ENCODE data around the gene FAXC.

Gene FAXC

DNA sequence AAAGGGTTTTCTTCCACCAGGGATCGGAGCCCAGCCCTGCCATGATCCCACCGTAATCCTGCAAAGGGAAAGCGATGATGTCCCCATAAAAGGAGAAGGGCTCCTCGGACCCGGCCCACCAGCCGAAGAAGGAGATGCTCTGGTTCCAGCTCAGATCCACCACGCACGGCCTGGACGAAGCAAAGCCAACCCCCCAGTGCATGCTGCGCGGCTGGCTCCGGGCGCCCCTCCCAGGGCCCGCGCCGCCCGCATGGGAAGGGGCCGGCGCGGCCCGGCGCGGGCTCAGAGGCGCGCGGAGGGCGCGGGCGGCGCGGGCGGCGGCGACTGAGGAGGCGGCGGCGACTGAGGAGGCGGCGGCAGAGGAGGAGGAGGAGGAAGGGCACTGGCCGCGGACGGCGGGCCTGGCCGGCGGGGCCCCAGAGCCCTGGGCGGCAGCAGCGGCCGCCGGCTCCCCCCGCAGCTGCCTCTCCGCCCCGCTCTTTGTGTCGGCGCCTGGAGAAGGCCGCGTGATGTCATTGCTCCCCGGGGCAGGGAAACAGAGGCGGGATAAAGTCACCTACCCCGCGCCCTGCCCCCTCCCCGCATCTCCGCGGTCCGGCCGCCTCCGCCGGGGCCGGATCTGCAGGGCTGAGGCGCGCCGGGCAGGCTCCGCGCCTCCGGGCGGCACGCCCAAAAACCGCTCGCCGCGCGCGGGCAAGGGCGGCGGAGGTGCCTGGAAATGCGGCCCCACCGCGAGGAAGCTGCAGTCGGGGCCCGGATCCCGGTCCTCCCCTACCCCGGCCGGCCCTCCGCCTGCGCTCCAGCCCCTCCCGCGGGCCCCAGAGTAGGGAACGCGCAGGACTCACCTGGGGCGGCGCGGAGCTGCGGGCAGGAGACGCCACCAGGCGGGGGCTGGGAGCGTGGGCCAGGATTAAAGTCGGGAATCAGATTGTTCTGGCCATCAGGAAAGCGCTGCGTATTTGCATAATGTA, at the start of gene FAXC:
FAXC (minus strand) TSS at position 504 of the 971 bp plus-strand sequence; CDS start at position 202, 302 bp downstream.
- DNase-seq: peak; percentile 44

DNA sequence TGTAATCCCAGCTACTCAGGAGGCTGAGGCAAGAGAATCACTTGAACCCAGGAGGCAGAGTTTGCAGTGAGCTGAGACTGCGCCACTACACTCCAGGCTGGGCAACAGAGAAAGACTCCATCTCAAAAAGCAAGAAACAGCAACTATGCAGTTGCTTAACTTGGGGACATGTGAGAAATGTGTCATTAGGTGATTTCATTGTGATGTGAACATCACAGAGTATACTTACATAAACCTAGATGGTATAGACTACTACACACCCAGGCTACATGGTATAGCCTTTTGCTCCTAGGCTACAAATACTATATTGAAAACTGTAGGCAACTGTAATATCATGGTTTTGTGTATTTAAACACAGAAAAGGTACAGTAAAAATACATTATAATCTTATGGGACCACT, 47.8 kb upstream of the FAXC start:
- DNase-seq: no peak

- DNase-seq: peak; percentile 78
Measured at GRCh38 chr6:99393698-99394531, 44.4 kb upstream of the FAXC start, which contains the start of gene COQ3. Gene COQ3, minus strand, starts transcription at chr6:99394195. Its CDS starts 16 bp downstream, at chr6:99394179.

GRCh38 chr6:99393366-99393697, 43.9 kb upstream of the FAXC start:
- DNase-seq: no peak

GRCh38 chr6:99390896-99391295, 41.4 kb upstream of the FAXC start:
- no peak for DNase-seq

- DNase-seq: no peak
Measured at GRCh38 chr6:99384507-99384906, 35.0 kb upstream of the FAXC start.

- DNase-seq: no peak
Measured at GRCh38 chr6:99378636-99379035, 29.2 kb upstream of the FAXC start.

DNA sequence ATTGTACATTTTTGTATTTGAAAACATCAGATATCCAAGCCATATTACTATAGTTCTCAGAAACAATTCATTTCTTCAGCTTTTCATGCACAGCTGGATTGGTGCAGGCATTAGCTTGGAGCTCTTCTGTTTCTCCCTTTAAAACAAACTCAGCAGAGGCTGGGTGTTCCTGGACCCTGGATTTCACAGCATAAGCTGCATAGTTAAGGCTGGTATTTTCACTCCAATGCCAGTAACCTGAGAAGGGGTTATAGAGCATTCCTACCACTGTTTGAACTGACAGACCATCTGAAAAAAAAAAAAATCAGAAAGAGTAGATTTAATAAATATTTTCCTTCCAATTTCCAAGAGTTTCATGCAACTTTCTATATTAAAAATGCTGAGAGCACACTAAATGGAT, 20.1 kb upstream of the FAXC start:
- DNase-seq: no peak

DNA sequence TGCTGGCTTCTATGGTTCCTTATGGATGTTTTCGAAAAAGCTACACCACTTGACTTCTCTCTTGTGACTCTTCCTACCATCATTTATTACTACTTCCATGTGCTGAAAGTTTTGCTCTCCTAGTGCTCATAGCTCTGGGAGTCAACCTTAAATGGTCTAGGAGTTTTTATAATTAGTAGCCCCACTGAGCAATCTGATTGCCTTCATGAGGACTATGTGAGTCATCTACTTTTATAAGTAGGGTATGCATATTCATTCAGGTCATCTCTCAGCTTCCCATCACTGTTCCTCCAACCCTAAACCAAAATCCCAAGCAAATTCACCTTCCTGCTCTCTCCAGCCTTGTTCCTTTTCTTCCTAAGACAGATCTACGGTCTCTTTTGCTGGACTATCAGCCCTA, 17.4 kb upstream of the FAXC start:
- no peak for DNase-seq

GRCh38 chr6:99364026-99364425, 14.6 kb upstream of the FAXC start:
- no peak for DNase-seq

- no peak for DNase-seq
Measured at GRCh38 chr6:99362678-99363268, 13.3 kb upstream of the FAXC start.

GRCh38 chr6:99359800-99360199, 10.3 kb upstream of the FAXC start:
- no peak for DNase-seq

DNA sequence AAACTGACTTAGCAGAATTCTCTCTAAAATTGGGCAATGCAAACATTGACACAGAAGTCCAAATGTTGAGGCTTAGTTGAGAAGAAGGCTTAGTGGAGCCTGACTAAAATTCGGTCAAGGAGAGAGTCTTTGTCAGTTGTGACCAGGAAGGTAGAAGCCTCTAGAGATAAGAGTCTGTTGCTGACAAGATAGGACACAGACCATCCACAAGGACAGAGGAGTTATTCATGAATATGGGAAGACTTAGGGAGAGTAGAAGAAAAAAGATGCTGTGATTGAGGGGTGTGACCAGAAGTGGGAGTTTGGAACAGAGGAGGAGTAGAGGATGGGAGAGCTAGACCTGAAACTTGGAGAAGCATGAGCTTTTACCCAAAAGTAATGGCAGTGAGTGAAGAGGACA, 7.2 kb upstream of the FAXC start:
- DNase-seq: no peak

GRCh38 chr6:99354983-99355382, 5.5 kb upstream of the FAXC start:
- no peak for DNase-seq

- no peak for DNase-seq
Measured at GRCh38 chr6:99353126-99353525, 3.7 kb upstream of the FAXC start.

DNA sequence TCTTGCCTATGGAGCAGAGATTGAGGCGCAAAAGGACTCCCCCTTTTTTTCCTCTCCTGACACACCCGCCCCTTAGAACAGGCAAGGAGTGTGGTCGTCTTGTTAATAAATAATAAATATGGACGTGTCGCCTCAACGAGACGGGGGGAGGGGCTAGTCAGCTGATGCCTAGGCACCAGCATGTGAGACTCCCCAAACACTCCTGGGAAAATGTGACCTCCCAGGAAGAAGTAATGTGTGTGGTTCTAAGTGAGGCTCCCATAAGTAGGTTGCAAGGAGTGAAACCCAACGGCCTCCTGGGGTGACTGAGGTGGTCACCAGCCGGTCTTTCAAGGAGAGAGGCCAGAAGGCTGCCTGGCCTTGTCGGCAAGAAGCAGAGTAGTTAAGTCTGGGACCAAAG, 1.1 kb upstream of the FAXC start:
- no peak for DNase-seq

DNA sequence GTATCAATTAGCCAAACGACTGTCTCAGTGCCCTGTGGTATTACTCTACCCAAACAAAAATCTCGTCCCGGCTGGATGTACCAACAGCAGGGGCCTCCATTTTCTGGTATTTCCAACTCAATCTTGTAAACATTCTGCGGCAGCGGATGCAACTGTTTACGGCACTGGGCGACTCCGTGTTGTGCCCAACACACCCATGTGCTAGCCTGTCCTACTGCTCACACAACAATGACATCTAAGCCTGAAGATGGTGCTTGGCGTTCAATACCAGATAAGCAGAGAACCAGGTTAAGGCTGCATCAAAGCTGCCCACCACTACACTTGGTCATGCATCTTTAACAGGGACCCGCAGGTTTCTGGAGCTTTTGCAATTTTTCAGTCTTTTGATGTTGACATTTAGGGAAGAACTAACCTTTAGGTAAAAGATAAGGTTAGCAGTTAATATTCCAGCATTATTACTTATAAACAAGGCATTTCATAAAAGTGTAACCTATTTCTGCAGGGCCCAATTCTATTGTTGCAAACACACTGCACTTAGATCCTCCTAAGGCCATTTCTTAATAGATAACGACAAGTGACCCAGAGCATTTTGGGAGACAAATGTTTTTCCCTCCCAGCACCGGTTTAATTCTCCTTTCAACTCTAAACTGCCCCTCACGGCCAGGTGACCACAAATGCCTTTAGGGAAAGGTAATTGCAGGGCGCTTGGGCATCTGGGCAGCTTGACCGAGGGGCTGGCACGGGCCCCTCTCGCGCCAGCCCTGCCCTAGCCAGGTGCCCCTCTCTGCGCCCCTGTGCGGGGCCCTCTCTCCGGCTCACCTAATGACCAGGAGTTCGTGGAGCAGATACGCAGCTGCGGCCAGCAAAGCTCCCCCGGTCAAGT, 945 bp downstream of the FAXC start:
- DNase-seq: no peak

- no peak for DNase-seq
Measured at GRCh38 chr6:99347804-99348203, 1.7 kb downstream of the FAXC start.

GRCh38 chr6:99346595-99346994, 2.9 kb downstream of the FAXC start:
- DNase-seq: no peak

DNA sequence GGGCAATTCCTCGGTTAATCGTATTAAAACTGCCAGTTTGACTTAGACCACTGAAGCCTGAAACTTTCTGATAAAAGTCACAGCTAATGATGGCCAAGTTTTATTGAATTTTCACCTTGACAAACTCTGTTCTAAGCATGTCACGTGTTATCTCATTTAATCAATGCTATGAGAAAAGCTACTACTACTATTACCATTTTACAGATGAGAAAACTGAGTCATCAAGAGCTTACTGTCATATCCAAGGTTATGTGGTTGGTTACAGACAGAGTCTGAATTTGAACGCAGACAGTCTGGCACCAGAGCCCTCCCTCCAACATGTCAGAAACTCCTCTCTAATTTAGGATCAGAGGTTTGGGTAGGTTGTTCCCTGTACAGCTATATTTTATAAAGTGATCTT, 4.3 kb downstream of the FAXC start:
- DNase-seq: no peak

GRCh38 chr6:99344289-99344688, 5.2 kb downstream of the FAXC start:
- peak; percentile 76 for DNase-seq

- no peak for DNase-seq
Measured at GRCh38 chr6:99341862-99342455, 7.5 kb downstream of the FAXC start.

All from fibroblast of skin of right biceps (primary cell).